Heart left ventricle (tissue), 13 donors: ENCODE results near the gene NEURL3.

ENCODE experiments used
- CTCF ChIP-seq, 12 donors: fragments of 200-600 bp; sonication (generic) in 4 of 12; IDR thresholded peaks; one replicate each; pipeline versions ENCODE4 v1.5.0 to v1.8.0; 2018 to 2022; ENCODE audit warnings: antibody characterized with exemption in 12 of 12, mild to moderate bottlenecking in 5 of 12
- POLR2A ChIP-seq, 2 donors: fragments of 450-650 bp; IDR thresholded peaks; one replicate each; pipeline ENCODE4 v1.6.1; 2017; ENCODE audit warnings: antibody characterized with exemption in 2 of 2, mild to moderate bottlenecking in 2 of 2, moderate library complexity in 2 of 2
- donor health status: ischemic (EF 13 %, LVEDD 7.1; RV severe dilation, severe dysfunction).
- donor health status: DM: no; HTN: yes; CAD: no.
- donor health status: DM: no; HTN: no; CAD: no.
- donor health status: ischemic (EF 25% LVEDD 6.9; RV normal size, moderate dysfunction).
- donor health status: ischemic (EF 25% LVEDD 5.7; RV mildly dilated, moderate dysfunction).
- donor health status: ischemic (EF 35%, LVEDD 5.7; RV mildly dilated, moderate dysfunction).
- donor health status: nonischemic (EF 11% LVEDD 7.7; RV severe dilation, severe dysfunction).
- donor health status: DM: yes; HTN: yes; CAD: no.
- donor health status: PGD.
- donor health status: ischemic (EF 29% LVEDD 5.4; RV normal size, mild dysfunction).
- donor health status: nonischemic (EF 23%, LVEDD 6.1; RV moderate dilation, normal function).

GRCh38 chr2:96517079-96517478 is 11.9 kb upstream of the NEURL3 start:
- no peak for TF ChIP-seq POLR2A (IDR thresholded peaks at IDR 0.05)
- TF ChIP-seq CTCF (IDR thresholded peaks at IDR 0.05), result no peak
